ENCODE measurements around the gene MARVELD1.

GRCh38 chr10:97664282-97664850 is 49.2 kb upstream of the MARVELD1 start:
- TF ChIP-seq CTCF (IDR thresholded peaks at IDR 0.05; ENCODE audit: low read length) (no peak), EZH2 (IDR thresholded peaks at IDR 0.05; ENCODE audit: borderline replicate concordance, low read length) (no peak)
